Endothelial cell of umbilical vein (primary cell): ENCODE measurements around the gene UGGT2.

Experiments
- CTCF ChIP-seq, 2 donors: IDR thresholded peaks; 1 replicate in 1 of 2; 2 replicates in 1 of 2; pipeline ENCODE4 v1.5.1; 2011; ENCODE audit warnings: low read length in 2 of 2, mild to moderate bottlenecking in 2 of 2, moderate library complexity in 2 of 2, control low read depth in 1 of 2, inconsistent platforms in 1 of 2, low read depth in 1 of 2; ENCODE audit not compliant: insufficient read depth in 1 of 2; ENCODE audit errors: extremely low read depth in 1 of 2
- EZH2 ChIP-seq: IDR thresholded peaks from 2 replicates; pipeline ENCODE4 v1.6.1; 2012; ENCODE audit warnings: borderline replicate concordance, low read depth, mild to moderate bottlenecking, moderate library complexity, low read length, inconsistent platforms; ENCODE audit not compliant: severe bottlenecking
- POLR2A ChIP-seq: IDR thresholded peaks from 2 replicates; pipeline ENCODE4 v1.6.1; 2012; ENCODE audit warnings: low read depth, mild to moderate bottlenecking, control low read depth, low read length

GRCh38 chr13:95956589-95957148 lies 96.5 kb downstream of the UGGT2 start:
- TF ChIP-seq CTCF (IDR thresholded peaks at IDR 0.05; ENCODE audit: extremely low read depth in 1 of 2, insufficient read depth in 1 of 2, low read depth in 1 of 2, low read length in 2 of 2): no peak
- TF ChIP-seq EZH2: no peak
- no peak for TF ChIP-seq POLR2A
